HepG2 (cell line): ENCODE measurements around the gene ZFHX3.

Experiments used
- ELF1 ChIP-seq: sonication (generic); formaldehyde crosslinking; IDR thresholded peaks from 2 replicates; pipeline ENCODE4 v1.4.0; 2020; ENCODE audit warnings: missing genetic modification reagents
- GTF3A ChIP-seq: sonication (generic); formaldehyde crosslinking; conservative IDR thresholded peaks from 2 replicates; pipeline ENCODE4 v1.4.0; 2020; ENCODE audit warnings: mild to moderate bottlenecking, missing genetic modification reagents
- JUN ChIP-seq: sonication (generic); formaldehyde crosslinking; IDR thresholded peaks from 2 replicates; pipeline ENCODE4 v1.4.0; 2020; ENCODE audit warnings: mild to moderate bottlenecking, missing genetic modification reagents
- POLR2AphosphoS5 ChIP-seq: IDR thresholded peaks from 2 replicates; pipeline ENCODE4 v1.6.1; 2012; ENCODE audit warnings: low read depth, low read length
- RAD21 ChIP-seq: fragments of 450-650 bp; formaldehyde crosslinking; IDR thresholded peaks from 2 replicates; pipeline ENCODE4 v1.5.0; 2020; ENCODE audit warnings: mild to moderate bottlenecking
- RNF2 ChIP-seq: fragments of 450-650 bp; conservative IDR thresholded peaks from 2 replicates; pipeline ENCODE4 v1.6.1; 2016; ENCODE audit warnings: low read depth
- SAFB2 ChIP-seq: sonication (generic); formaldehyde crosslinking; IDR thresholded peaks from 2 replicates; pipeline ENCODE4 v1.5.1; 2020; ENCODE audit warnings: missing genetic modification reagents, low read depth, mild to moderate bottlenecking, borderline replicate concordance
- SMC3 ChIP-seq: IDR thresholded peaks from 2 replicates; pipeline ENCODE4 v1.6.1; 2011; ENCODE audit warnings: low read length, improper control_type of control experiment
- TCF12 ChIP-seq, 2 experiments: fragments of 450-650 bp in 1 of 2; sonication (generic) in 1 of 2; formaldehyde crosslinking in 1 of 2; IDR thresholded peaks; 2 replicates each; pipeline versions ENCODE4 v1.6.1 to v1.8.0; 2017 to 2022; ENCODE audit warnings: antibody characterized with exemption in 1 of 2, mild to moderate bottlenecking in 1 of 2, missing genetic modification reagents in 1 of 2, moderate library complexity in 1 of 2
- ZSCAN25 ChIP-seq: sonication (generic); formaldehyde crosslinking; IDR thresholded peaks from 2 replicates; pipeline ENCODE4 v1.8.0; 2022; ENCODE audit warnings: mild to moderate bottlenecking, missing genetic modification reagents
- TF ChIP-seq, protein P1 (sequence below): sonication (generic); formaldehyde crosslinking; IDR thresholded peaks from 2 replicates; pipeline ENCODE4 v1.4.0; 2020; ENCODE audit warnings: missing genetic modification reagents, borderline replicate concordance
- TF ChIP-seq, protein P2 (sequence below): sonication (generic); formaldehyde crosslinking; IDR thresholded peaks from 2 replicates; pipeline ENCODE4 v1.5.0; 2020; ENCODE audit warnings: mild to moderate bottlenecking, missing genetic modification reagents, moderate library complexity
- TF ChIP-seq, protein P3 (sequence below): sonication (generic); formaldehyde crosslinking; conservative IDR thresholded peaks from 2 replicates; pipeline ENCODE4 v1.4.0; 2020; ENCODE audit warnings: missing genetic modification reagents
- TF ChIP-seq, protein P4 (sequence below), 2 experiments: IDR thresholded peaks; 2 replicates each; pipeline ENCODE4 v1.6.1; 2011 to 2012; ENCODE audit warnings: low read length in 2 of 2, borderline replicate concordance in 1 of 2, low read depth in 1 of 2, mild to moderate bottlenecking in 1 of 2, moderate library complexity in 1 of 2

DNA sequence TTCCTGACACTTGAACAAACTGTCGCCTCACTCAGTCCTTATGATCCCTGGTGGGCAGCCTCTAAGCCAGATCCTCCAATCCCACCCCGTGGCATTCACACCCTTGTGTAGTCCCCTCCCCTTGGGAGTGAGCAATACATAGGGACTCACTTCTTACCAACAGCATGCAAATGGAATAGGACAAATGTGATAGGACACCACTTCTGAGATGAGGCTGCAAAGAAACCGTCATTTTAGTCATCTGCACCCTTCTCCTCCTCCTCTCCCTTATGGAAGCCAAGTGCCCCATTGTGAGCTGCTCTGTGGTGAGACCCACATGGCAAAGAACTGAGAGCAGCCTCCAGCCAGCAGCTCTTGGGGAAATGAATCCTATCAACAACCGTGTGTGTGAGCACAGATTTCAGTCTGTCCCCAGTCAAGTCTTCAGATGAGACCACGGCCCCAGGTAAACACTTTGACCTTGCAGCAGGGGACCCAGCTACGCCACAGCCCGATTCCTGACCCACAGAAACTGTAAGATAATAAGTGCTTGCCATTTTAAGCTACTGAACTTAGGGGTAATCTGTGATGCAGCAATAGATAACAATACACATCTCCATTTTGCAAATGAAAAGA is 46.9 kb downstream of the ZFHX3 start:
- TF ChIP-seq GTF3A (CRISPR knock-in tag), result no peak
- no peak for TF ChIP-seq POLR2AphosphoS5
- TF ChIP-seq, protein P1, sequence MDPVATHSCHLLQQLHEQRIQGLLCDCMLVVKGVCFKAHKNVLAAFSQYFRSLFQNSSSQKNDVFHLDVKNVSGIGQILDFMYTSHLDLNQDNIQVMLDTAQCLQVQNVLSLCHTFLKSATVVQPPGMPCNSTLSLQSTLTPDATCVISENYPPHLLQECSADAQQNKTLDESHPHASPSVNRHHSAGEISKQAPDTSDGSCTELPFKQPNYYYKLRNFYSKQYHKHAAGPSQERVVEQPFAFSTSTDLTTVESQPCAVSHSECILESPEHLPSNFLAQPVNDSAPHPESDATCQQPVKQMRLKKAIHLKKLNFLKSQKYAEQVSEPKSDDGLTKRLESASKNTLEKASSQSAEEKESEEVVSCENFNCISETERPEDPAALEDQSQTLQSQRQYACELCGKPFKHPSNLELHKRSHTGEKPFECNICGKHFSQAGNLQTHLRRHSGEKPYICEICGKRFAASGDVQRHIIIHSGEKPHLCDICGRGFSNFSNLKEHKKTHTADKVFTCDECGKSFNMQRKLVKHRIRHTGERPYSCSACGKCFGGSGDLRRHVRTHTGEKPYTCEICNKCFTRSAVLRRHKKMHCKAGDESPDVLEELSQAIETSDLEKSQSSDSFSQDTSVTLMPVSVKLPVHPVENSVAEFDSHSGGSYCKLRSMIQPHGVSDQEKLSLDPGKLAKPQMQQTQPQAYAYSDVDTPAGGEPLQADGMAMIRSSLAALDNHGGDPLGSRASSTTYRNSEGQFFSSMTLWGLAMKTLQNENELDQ (CRISPR knock-in tag), result no peak
- no peak for TF ChIP-seq SAFB2 (CRISPR knock-in tag)
- TF ChIP-seq, protein P2, sequence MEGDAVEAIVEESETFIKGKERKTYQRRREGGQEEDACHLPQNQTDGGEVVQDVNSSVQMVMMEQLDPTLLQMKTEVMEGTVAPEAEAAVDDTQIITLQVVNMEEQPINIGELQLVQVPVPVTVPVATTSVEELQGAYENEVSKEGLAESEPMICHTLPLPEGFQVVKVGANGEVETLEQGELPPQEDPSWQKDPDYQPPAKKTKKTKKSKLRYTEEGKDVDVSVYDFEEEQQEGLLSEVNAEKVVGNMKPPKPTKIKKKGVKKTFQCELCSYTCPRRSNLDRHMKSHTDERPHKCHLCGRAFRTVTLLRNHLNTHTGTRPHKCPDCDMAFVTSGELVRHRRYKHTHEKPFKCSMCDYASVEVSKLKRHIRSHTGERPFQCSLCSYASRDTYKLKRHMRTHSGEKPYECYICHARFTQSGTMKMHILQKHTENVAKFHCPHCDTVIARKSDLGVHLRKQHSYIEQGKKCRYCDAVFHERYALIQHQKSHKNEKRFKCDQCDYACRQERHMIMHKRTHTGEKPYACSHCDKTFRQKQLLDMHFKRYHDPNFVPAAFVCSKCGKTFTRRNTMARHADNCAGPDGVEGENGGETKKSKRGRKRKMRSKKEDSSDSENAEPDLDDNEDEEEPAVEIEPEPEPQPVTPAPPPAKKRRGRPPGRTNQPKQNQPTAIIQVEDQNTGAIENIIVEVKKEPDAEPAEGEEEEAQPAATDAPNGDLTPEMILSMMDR (CRISPR knock-in tag), result no peak
- TF ChIP-seq ELF1 (CRISPR knock-in tag), result no peak
- no peak for TF ChIP-seq RNF2
- TF ChIP-seq ZSCAN25 (CRISPR knock-in tag), result no peak
- no peak for TF ChIP-seq TCF12 (IDR thresholded peaks at IDR 0.05)
- TF ChIP-seq TCF12 (CRISPR knock-in tag; IDR thresholded peaks at IDR 0.05), result no peak
- TF ChIP-seq, protein P3, sequence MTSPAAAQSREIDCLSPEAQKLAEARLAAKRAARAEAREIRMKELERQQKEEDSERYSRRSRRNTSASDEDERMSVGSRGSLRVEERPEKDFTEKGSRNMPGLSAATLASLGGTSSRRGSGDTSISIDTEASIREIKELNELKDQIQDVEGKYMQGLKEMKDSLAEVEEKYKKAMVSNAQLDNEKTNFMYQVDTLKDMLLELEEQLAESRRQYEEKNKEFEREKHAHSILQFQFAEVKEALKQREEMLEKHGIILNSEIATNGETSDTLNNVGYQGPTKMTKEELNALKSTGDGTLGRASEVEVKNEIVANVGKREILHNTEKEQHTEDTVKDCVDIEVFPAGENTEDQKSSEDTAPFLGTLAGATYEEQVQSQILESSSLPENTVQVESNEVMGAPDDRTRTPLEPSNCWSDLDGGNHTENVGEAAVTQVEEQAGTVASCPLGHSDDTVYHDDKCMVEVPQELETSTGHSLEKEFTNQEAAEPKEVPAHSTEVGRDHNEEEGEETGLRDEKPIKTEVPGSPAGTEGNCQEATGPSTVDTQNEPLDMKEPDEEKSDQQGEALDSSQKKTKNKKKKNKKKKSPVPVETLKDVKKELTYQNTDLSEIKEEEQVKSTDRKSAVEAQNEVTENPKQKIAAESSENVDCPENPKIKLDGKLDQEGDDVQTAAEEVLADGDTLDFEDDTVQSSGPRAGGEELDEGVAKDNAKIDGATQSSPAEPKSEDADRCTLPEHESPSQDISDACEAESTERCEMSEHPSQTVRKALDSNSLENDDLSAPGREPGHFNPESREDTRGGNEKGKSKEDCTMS (CRISPR knock-in tag), result no peak
- no peak for TF ChIP-seq SMC3
- no peak for TF ChIP-seq JUN (CRISPR knock-in tag)
- TF ChIP-seq, protein P4, sequence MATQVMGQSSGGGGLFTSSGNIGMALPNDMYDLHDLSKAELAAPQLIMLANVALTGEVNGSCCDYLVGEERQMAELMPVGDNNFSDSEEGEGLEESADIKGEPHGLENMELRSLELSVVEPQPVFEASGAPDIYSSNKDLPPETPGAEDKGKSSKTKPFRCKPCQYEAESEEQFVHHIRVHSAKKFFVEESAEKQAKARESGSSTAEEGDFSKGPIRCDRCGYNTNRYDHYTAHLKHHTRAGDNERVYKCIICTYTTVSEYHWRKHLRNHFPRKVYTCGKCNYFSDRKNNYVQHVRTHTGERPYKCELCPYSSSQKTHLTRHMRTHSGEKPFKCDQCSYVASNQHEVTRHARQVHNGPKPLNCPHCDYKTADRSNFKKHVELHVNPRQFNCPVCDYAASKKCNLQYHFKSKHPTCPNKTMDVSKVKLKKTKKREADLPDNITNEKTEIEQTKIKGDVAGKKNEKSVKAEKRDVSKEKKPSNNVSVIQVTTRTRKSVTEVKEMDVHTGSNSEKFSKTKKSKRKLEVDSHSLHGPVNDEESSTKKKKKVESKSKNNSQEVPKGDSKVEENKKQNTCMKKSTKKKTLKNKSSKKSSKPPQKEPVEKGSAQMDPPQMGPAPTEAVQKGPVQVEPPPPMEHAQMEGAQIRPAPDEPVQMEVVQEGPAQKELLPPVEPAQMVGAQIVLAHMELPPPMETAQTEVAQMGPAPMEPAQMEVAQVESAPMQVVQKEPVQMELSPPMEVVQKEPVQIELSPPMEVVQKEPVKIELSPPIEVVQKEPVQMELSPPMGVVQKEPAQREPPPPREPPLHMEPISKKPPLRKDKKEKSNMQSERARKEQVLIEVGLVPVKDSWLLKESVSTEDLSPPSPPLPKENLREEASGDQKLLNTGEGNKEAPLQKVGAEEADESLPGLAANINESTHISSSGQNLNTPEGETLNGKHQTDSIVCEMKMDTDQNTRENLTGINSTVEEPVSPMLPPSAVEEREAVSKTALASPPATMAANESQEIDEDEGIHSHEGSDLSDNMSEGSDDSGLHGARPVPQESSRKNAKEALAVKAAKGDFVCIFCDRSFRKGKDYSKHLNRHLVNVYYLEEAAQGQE (IDR thresholded peaks at IDR 0.05; ENCODE audit: borderline replicate concordance in 1 of 2, low read depth in 1 of 2, low read length in 2 of 2), result no peak
- TF ChIP-seq RAD21 (CRISPR knock-in tag), result no peak
